Mesendoderm (in vitro differentiated cells): ENCODE data around the gene DOCK7.
"Not testable (repeated sequence)": the region's sequence is repeated elsewhere in the genome, so short reads cannot be mapped to it uniquely, and the experiment has no call there.

Experiments used
- DNase-seq: peaks from one replicate; pipeline ENCODE4 v3.0.0; 2013
- H2AK5ac ChIP-seq: 2 replicates; pipeline ENCODE4 v1.6.1; 2013; ENCODE audit warnings: low read length, inconsistent platforms
- H2BK120ac ChIP-seq: 2 replicates; pipeline ENCODE4 v1.6.1; 2013; ENCODE audit warnings: low read depth, mild to moderate bottlenecking, low read length, moderate library complexity, mixed read lengths
- H2BK15ac ChIP-seq: replicated peaks from 2 replicates; pipeline ENCODE4 v1.6.1; 2013; ENCODE audit warnings: low read depth, mild to moderate bottlenecking, moderate library complexity
- H2BK5ac ChIP-seq: 2 replicates; pipeline ENCODE4 v1.6.1; 2013; ENCODE audit warnings: low read length, inconsistent platforms
- H3K18ac ChIP-seq: 2 replicates; pipeline ENCODE4 v1.6.1; 2013; ENCODE audit warnings: mild to moderate bottlenecking, low read length, mixed read lengths
- H3K23ac ChIP-seq: one replicate; pipeline ENCODE4 v1.6.1; 2013; ENCODE audit warnings: low read length
- H3K27ac ChIP-seq: 2 replicates; pipeline ENCODE4 v1.5.1; 2013; ENCODE audit warnings: low read depth, mild to moderate bottlenecking, inconsistent platforms, low read length, moderate library complexity
- H3K27me3 ChIP-seq: 2 replicates; pipeline ENCODE4 v1.6.1; 2013; ENCODE audit warnings: low read length, control low read depth, mild to moderate bottlenecking, inconsistent platforms; ENCODE audit not compliant: insufficient read depth, poor library complexity
- H3K36me3 ChIP-seq: 2 replicates; pipeline ENCODE4 v1.6.1; 2013; ENCODE audit warnings: low read length, inconsistent platforms; ENCODE audit not compliant: control insufficient read depth, insufficient read depth
- H3K4ac ChIP-seq: one replicate; pipeline ENCODE4 v1.6.1; 2013; ENCODE audit warnings: low read depth, mild to moderate bottlenecking, low read length, moderate library complexity
- H3K4me1 ChIP-seq: 2 replicates; pipeline ENCODE4 v1.6.1; 2013; ENCODE audit warnings: low read depth, low read length, inconsistent platforms; ENCODE audit not compliant: control insufficient read depth
- H3K4me2 ChIP-seq: 2 replicates; pipeline ENCODE4 v1.6.1; 2013; ENCODE audit warnings: low read length
- H3K4me3 ChIP-seq: 2 replicates; pipeline ENCODE4 v1.5.1; 2013; ENCODE audit warnings: mild to moderate bottlenecking, low read length
- H3K56ac ChIP-seq: one replicate; pipeline ENCODE4 v1.6.1; 2013; ENCODE audit warnings: low read length
- H3K79me1 ChIP-seq: 2 replicates; pipeline ENCODE4 v1.6.1; 2013; ENCODE audit warnings: low read length, inconsistent platforms
- H3K79me2 ChIP-seq: 2 replicates; pipeline ENCODE4 v1.6.1; 2013; ENCODE audit warnings: mild to moderate bottlenecking, low read length; ENCODE audit not compliant: control insufficient read depth, insufficient read depth
- H3K9ac ChIP-seq: 2 replicates; pipeline ENCODE4 v1.6.1; 2013; ENCODE audit warnings: low read length, inconsistent platforms
- H4K5ac ChIP-seq: one replicate; pipeline ENCODE4 v1.6.1; 2013; ENCODE audit warnings: low read length
- H4K8ac ChIP-seq: one replicate; pipeline ENCODE4 v1.6.1; 2013; ENCODE audit warnings: low read depth, mild to moderate bottlenecking, control low read depth, low read length, moderate library complexity
- WGBS: extraction: QIAGEN DNeasy Blood & Tissue Kit; methylation state at CpG from one replicate; pipeline ENCODE4 v1.1.7; 2013; ENCODE audit warnings: low lambda C conversion rate, missing lambda C conversion rate; ENCODE audit not compliant: insufficient coverage; ENCODE audit errors: extremely low coverage; 5-methylcytosine and 5-hydroxymethylcytosine counted together

The DOCK7 gene

GRCh38 chr1:62625415-62625814, 62.8 kb downstream of the DOCK7 start:
- no peak overlapping the region for H3K27ac ChIP-seq
- no peaks in the 10 kb centered on the region for H3K79me1 ChIP-seq
- H2BK5ac ChIP-seq: no peak overlapping the region
- H3K9ac ChIP-seq: no peak overlapping the region
- no peak for DNase-seq
- no peak overlapping the region for H3K4me3 ChIP-seq
- no peaks in the 10 kb centered on the region for H3K79me2 ChIP-seq
- H2AK5ac ChIP-seq: no peak overlapping the region
- H3K56ac ChIP-seq: no peak overlapping the region
- no peak overlapping the region for H4K5ac ChIP-seq
- H3K18ac ChIP-seq: no peak overlapping the region
- H4K8ac ChIP-seq: no peak overlapping the region
- WGBS: no CpG with 5 or more reads among the region's 1 CpG
- H3K36me3 ChIP-seq: peaks cover 2% of the 10 kb centered on the region
- H2BK15ac ChIP-seq: no peak overlapping the region
- no peak overlapping the region for H2BK120ac ChIP-seq
- no peak overlapping the region for H3K4me2 ChIP-seq
- no peak overlapping the region for H3K4ac ChIP-seq
- no peak overlapping the region for H3K23ac ChIP-seq
- H3K27me3 ChIP-seq: no peaks in the 10 kb centered on the region
- H3K4me1 ChIP-seq: no peaks in the 10 kb centered on the region

- Histone ChIP-seq H4K8ac (no peak overlapping the region), H3K36me3 (no peaks in the 10 kb centered on the region)
- 100% methylated on average over 1 of the region's 1 CpG for WGBS
Observed at GRCh38 chr1:62621907-62622306, 66.3 kb downstream of the DOCK7 start.

GRCh38 chr1:62613890-62614289, 74.3 kb downstream of the DOCK7 start:
- H2BK15ac ChIP-seq: no peak overlapping the region
- H3K23ac ChIP-seq: no peak overlapping the region
- no peaks in the 10 kb centered on the region for H3K36me3 ChIP-seq
- H4K8ac ChIP-seq: no peak overlapping the region
- no peak for DNase-seq
- H3K4me1 ChIP-seq: no peaks in the 10 kb centered on the region
- H3K4me3 ChIP-seq: no peak overlapping the region
- no peak overlapping the region for H3K56ac ChIP-seq
- no peak overlapping the region for H3K27ac ChIP-seq
- H3K27me3 ChIP-seq: no peaks in the 10 kb centered on the region
- H3K79me1 ChIP-seq: no peaks in the 10 kb centered on the region
- H3K18ac ChIP-seq: no peak overlapping the region
- H3K4ac ChIP-seq: no peak overlapping the region
- H2BK120ac ChIP-seq: no peak overlapping the region
- no peak overlapping the region for H4K5ac ChIP-seq
- H3K79me2 ChIP-seq: no peaks in the 10 kb centered on the region
- no CpG with 5 or more reads among the region's 1 CpG for WGBS
- H3K4me2 ChIP-seq: no peak overlapping the region
- H2BK5ac ChIP-seq: no peak overlapping the region
- no peak overlapping the region for H2AK5ac ChIP-seq
- H3K9ac ChIP-seq: no peak overlapping the region

More at GRCh38 chr1:62621907-62622306, 66.3 kb downstream of the DOCK7 start:
- Histone ChIP-seq H2AK5ac (no peak overlapping the region), H3K4me1 (no peaks in the 10 kb centered on the region), H3K27me3 (no peaks in the 10 kb centered on the region), H3K4me2 (no peak overlapping the region), H3K23ac (no peak overlapping the region), H4K5ac (no peak overlapping the region), H2BK15ac (no peak overlapping the region), H3K79me1 (no peaks in the 10 kb centered on the region), H3K4me3 (no peak overlapping the region), H3K18ac (no peak overlapping the region), H3K4ac (no peak overlapping the region), H2BK5ac (no peak overlapping the region), H3K9ac (no peak overlapping the region), H2BK120ac (no peak overlapping the region), H3K27ac (no peak overlapping the region), H3K56ac (no peak overlapping the region), H3K79me2 (no peaks in the 10 kb centered on the region)
- DNase-seq: peak; percentile 84

- Histone ChIP-seq H3K4me3 (no peak overlapping the region), H2AK5ac (no peak overlapping the region), H2BK5ac (no peak overlapping the region), H3K27me3 (no peaks in the 10 kb centered on the region), H3K18ac (no peak overlapping the region), H3K79me1 (no peaks in the 10 kb centered on the region), H2BK120ac (no peak overlapping the region), H3K4me1 (no peaks in the 10 kb centered on the region), H3K4me2 (no peak overlapping the region), H3K4ac (no peak overlapping the region), H3K56ac (no peak overlapping the region), H4K5ac (no peak overlapping the region), H3K36me3 (no peaks in the 10 kb centered on the region), H3K79me2 (no peaks in the 10 kb centered on the region), H4K8ac (no peak overlapping the region), H3K9ac (no peak overlapping the region), H3K23ac (no peak overlapping the region), H3K27ac (no peak overlapping the region), H2BK15ac (no peak overlapping the region)
- no CpG with 5 or more reads among the region's 5 CpGs for WGBS
- DNase-seq: no peak
Observed at GRCh38 chr1:62613325-62613727, 74.9 kb downstream of the DOCK7 start.

- no peak overlapping the region for H2BK120ac ChIP-seq
- no peak overlapping the region for H3K56ac ChIP-seq
- H2BK5ac ChIP-seq: no peak overlapping the region
- H3K23ac ChIP-seq: no peak overlapping the region
- no peak overlapping the region for H3K9ac ChIP-seq
- H3K4me1 ChIP-seq: no peaks in the 10 kb centered on the region
- H3K4ac ChIP-seq: no peak overlapping the region
- no peak overlapping the region for H3K4me3 ChIP-seq
- H4K5ac ChIP-seq: no peak overlapping the region
- no peak overlapping the region for H2AK5ac ChIP-seq
- no peaks in the 10 kb centered on the region for H3K79me1 ChIP-seq
- H2BK15ac ChIP-seq: no peak overlapping the region
- no peaks in the 10 kb centered on the region for H3K27me3 ChIP-seq
- DNase-seq: no peak
- H3K4me2 ChIP-seq: no peak overlapping the region
- no peak overlapping the region for H3K18ac ChIP-seq
- H3K36me3 ChIP-seq: no peaks in the 10 kb centered on the region
- H3K27ac ChIP-seq: no peak overlapping the region
- no peaks in the 10 kb centered on the region for H3K79me2 ChIP-seq
- WGBS: no CpG with 5 or more reads among the region's 2 CpGs
- no peak overlapping the region for H4K8ac ChIP-seq
Observed at GRCh38 chr1:62612770-62613169, 75.4 kb downstream of the DOCK7 start.

GRCh38 chr1:62610588-62610987, 77.6 kb downstream of the DOCK7 start:
- H2AK5ac ChIP-seq, H2BK15ac ChIP-seq, H3K4me1 ChIP-seq, H3K79me2 ChIP-seq, H2BK5ac ChIP-seq, H4K5ac ChIP-seq, H3K4me3 ChIP-seq, H3K4me2 ChIP-seq, H3K27ac ChIP-seq, H3K4ac ChIP-seq, H3K36me3 ChIP-seq, H3K23ac ChIP-seq, DNase-seq, H3K27me3 ChIP-seq, H3K9ac ChIP-seq, H4K8ac ChIP-seq, H2BK120ac ChIP-seq, H3K56ac ChIP-seq, H3K79me1 ChIP-seq, H3K18ac ChIP-seq: not testable (repeated sequence)
- WGBS: no CpG with 5 or more reads among the region's 1 CpG
